Body of pancreas (tissue), 4 donors: ENCODE measurements around the gene XPO6.

Source experiments
- CTCF ChIP-seq, 7 experiments: fragments of 450-650 bp in 4 of 7; fragments of 200-600 bp in 3 of 7; sonication (generic) in 3 of 7; IDR thresholded peaks; one replicate each; pipeline ENCODE4 v1.5.1; 2016 to 2019; ENCODE audit warnings: antibody characterized with exemption in 7 of 7
- POLR2A ChIP-seq, 3 donors: fragments of 450-650 bp; IDR thresholded peaks; one replicate each; pipeline ENCODE4 v1.6.1; 2016; ENCODE audit warnings: antibody characterized with exemption in 3 of 3, mild to moderate bottlenecking in 2 of 3

DNA sequence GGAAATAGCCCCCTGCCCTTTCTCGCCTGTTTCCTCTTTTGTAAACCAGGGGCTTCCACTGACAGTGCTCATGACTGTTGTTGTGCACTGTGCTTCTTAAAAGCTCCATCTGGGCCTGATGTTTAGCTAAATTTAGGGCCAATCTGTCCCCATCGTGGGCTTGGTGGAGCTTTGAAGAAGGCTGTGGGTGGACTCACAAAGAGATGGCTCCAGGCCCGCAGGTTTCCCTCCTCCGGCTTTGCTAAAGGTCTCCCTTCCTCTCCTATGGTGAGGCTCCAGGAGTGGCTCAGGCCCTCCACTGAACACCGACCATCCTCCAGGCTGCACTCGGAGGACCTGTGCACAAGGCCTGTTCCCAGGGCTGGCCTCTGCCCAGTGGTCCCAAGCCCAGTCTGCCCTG is 30.2 kb upstream of the XPO6 start:
- TF ChIP-seq CTCF (IDR thresholded peaks at IDR 0.05), result no peak
- TF ChIP-seq POLR2A (IDR thresholded peaks at IDR 0.05), result no peak
